ENCODE results near the gene PLEKHB1.

DNA sequence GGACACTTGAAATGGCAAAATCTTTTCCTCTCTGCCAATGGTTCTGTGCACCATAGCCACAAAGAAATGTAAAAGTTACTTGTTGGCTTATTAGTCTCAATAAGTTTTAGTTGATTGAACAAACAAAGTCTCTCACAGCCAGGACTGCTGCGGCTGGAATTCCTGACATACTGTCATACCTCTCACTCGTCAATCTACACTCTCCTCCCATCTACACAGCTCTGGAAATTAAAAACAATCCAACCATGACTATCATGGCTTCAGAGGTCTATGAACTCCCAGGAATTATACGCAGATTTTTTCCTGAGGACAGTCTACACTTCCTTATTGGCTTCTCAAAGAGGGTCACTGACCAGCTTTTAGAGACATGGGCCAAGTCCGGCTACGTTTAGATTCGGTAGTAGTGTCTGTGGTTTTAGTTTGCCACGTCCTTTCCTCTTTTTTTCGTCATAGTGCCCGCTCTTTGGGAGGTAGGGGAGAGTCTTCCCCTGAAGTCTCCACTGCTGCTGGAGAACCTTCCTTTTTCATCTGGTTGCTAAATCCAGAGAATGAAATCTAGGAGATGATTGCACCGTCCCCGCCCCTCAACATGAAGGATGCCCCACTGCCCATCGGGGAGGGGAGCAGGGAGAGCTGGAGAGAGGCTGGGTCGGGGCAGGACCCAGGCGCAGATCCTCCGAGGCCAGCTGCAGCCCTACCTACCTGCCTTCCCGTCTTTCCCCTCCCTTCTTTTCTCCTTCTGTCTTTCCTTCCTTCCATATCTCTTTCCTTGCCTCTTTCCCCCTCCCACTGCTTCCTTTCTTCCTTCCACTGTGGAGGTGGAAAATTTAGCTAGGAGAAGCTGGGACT lies 1.0 kb upstream of the PLEKHB1 start:
- no peak for TF ChIP-seq POLR2AphosphoS5 (IDR thresholded peaks at IDR 0.05)
- TF ChIP-seq POLR2A (IDR thresholded peaks at IDR 0.05; ENCODE audit: low read depth): no peak

Data from esophagus muscularis mucosa (tissue), 2 donors.